B cell (primary cell): ENCODE results near the gene MSL3B.

ENCODE experiments used
- ATAC-seq: fragments of 200-7000 bp; cut with Tn5 transposase; one replicate; pipeline ENCODE4 v1.10.0; 2021; ENCODE audit warnings: low read depth, mild to moderate bottlenecking, moderate number of reproducible peaks, moderate library complexity
- CTCF ChIA-PET: fragments of 350-600 bp; sonication (Branson Sonifier 250); formaldehyde crosslinking; loops from one replicate; lab custom pipeline; 2021; ENCODE audit warnings: antibody characterized with exemption, inconsistent platforms; lab: Charles Lee
- POLR2A ChIA-PET: fragments of 350-600 bp; sonication (Branson Sonifier 250); formaldehyde crosslinking; loops from one replicate; lab custom pipeline; 2021; ENCODE audit warnings: antibody characterized with exemption; lab: Charles Lee
- DNase-seq: peaks from one replicate; pipeline ENCODE4 v3.0.0; 2013
- H2AFZ ChIP-seq: 2 replicates; pipeline ENCODE4 v1.6.1; 2012; ENCODE audit warnings: mild to moderate bottlenecking, low read depth, low read length; ENCODE audit not compliant: insufficient read depth, poor library complexity, severe bottlenecking
- H3K27ac ChIP-seq, 2 donors: 1 replicate in 1 of 2; 2 replicates in 1 of 2; pipeline ENCODE4 v1.5.1; 2012 to 2013; ENCODE audit warnings: low read length in 2 of 2, mild to moderate bottlenecking in 2 of 2, moderate library complexity in 1 of 2
- H3K27me3 ChIP-seq, 4 experiments: fragments of 200-600 bp in 1 of 4; sonication (generic) in 1 of 4; replicated peaks in 1 of 4; 1 replicate in 2 of 4; 2 replicates in 2 of 4; pipeline versions ENCODE4 v1.6.1 to v1.7.0; 2013 to 2016; ENCODE audit warnings: low read length in 3 of 4, mild to moderate bottlenecking in 2 of 4, mixed read lengths in 1 of 4, moderate library complexity in 1 of 4; ENCODE audit not compliant: insufficient read depth in 4 of 4, control insufficient read depth in 3 of 4; ENCODE audit errors: control extremely low read depth in 1 of 4
- H3K36me3 ChIP-seq, 2 experiments: replicated peaks in 1 of 2; 1 replicate in 1 of 2; 2 replicates in 1 of 2; pipeline versions ENCODE4 v1.6.1 to v1.7.1; 2013; ENCODE audit warnings: low read length in 1 of 2; ENCODE audit not compliant: insufficient read depth in 2 of 2, control insufficient read depth in 1 of 2; ENCODE audit errors: control extremely low read depth in 1 of 2, extremely low read depth in 1 of 2
- H3K4me1 ChIP-seq, 2 donors: fragments of 200-600 bp in 1 of 2; sonication (generic) in 1 of 2; 1 replicate in 1 of 2; 2 replicates in 1 of 2; pipeline versions ENCODE4 v1.5.1 to v1.6.1; 2013 to 2017; ENCODE audit warnings: low read length in 2 of 2; ENCODE audit not compliant: control insufficient read depth in 2 of 2, insufficient read depth in 2 of 2
- H3K4me2 ChIP-seq: replicated peaks from 2 replicates; pipeline ENCODE3; 2012; ENCODE audit warnings: mild to moderate bottlenecking, low read depth, low read length; ENCODE audit not compliant: poor library complexity, severe bottlenecking
- H3K4me3 ChIP-seq, 5 experiments: fragments of 200-600 bp in 1 of 5; sonication (generic) in 1 of 5; 1 replicate in 3 of 5; 2 replicates in 2 of 5; pipeline versions ENCODE4 v1.5.1 to v1.7.0; 2011 to 2016; ENCODE audit warnings: low read length in 4 of 5, mild to moderate bottlenecking in 4 of 5, low read depth in 2 of 5, control low read depth in 1 of 5, moderate library complexity in 1 of 5; ENCODE audit not compliant: insufficient read depth in 1 of 5; ENCODE audit errors: control extremely low read depth in 1 of 5, extremely low read depth in 1 of 5
- H3K79me2 ChIP-seq: fragments of 200-600 bp; sonication (generic); one replicate; pipeline ENCODE4 v1.6.0; 2016; ENCODE audit warnings: low read length; ENCODE audit not compliant: control insufficient read depth, insufficient read depth
- H3K9ac ChIP-seq: fragments of 200-600 bp; sonication (generic); 2 replicates; pipeline ENCODE4 v1.6.1; 2017; ENCODE audit warnings: mild to moderate bottlenecking, low read length, moderate library complexity
- H3K9me3 ChIP-seq, 3 donors: one replicate each; pipeline versions ENCODE4 v1.6.1 to v1.7.1; 2013; ENCODE audit warnings: low read length in 2 of 3; ENCODE audit not compliant: control insufficient read depth in 2 of 3, insufficient read depth in 1 of 3; ENCODE audit errors: control extremely low read depth in 1 of 3
- H4K20me1 ChIP-seq: 2 replicates; pipeline ENCODE4 v1.6.0; 2012; ENCODE audit warnings: mild to moderate bottlenecking, low read length; ENCODE audit not compliant: insufficient read depth, control insufficient read depth, poor library complexity, severe bottlenecking
- H3K27ac Mint-ChIP-seq: one replicate; pipeline ENCODE4 v1.8.0; 2021; ENCODE audit warnings: mixed read lengths
- H3K27me3 Mint-ChIP-seq: one replicate; pipeline ENCODE4 v1.8.0; 2021; ENCODE audit warnings: mixed read lengths
- H3K4me1 Mint-ChIP-seq: one replicate; pipeline ENCODE4 v1.8.0; 2021; ENCODE audit warnings: mixed read lengths
- H3K4me3 Mint-ChIP-seq: one replicate; pipeline ENCODE4 v1.8.0; 2021; ENCODE audit warnings: mixed read lengths
- H3K9me3 Mint-ChIP-seq: one replicate; pipeline ENCODE4 v1.8.0; 2022; ENCODE audit warnings: mixed read lengths; ENCODE audit not compliant: insufficient read depth
- CTCF ChIP-seq: fragments of 200-600 bp; IDR thresholded peaks from one replicate; pipeline ENCODE4 v1.8.0; 2022; ENCODE audit warnings: antibody characterized with exemption, mild to moderate bottlenecking
- EZH2 ChIP-seq: IDR thresholded peaks from 2 replicates; pipeline ENCODE4 v1.6.1; 2012; ENCODE audit warnings: borderline replicate concordance, low read depth, mild to moderate bottlenecking, moderate library complexity, low read length; ENCODE audit not compliant: insufficient read depth, poor library complexity, severe bottlenecking
- WGBS: methylation state at CpG from one replicate; pipeline ENCODE4 v1.1.5; 2013; ENCODE audit warnings: missing lambda C conversion rate; ENCODE audit not compliant: insufficient coverage; 5-methylcytosine and 5-hydroxymethylcytosine counted together
- intact Hi-C: fragments of 100-400 bp; cut with micrococcal nuclease; formaldehyde crosslinking; loops from one replicate; pipeline ENCODE4 v1.10.0; 2022

MSL3B gene

GRCh38 chr2:233837694-233838229 lies 30.4 kb downstream of the MSL3B start:
- ChIA-PET POLR2A (no interaction called here), CTCF (interaction anchor here (0.6 kb wide), 1 partner anchor 848 kb away, joined by 3 read pairs; no protein-coding TSS in a partner anchor)
- H3K27me3 ChIP-seq, result no peaks in the 10 kb centered on the region
- H3K4me3 ChIP-seq, result no peak overlapping the region
- H3K27ac ChIP-seq, result no peak overlapping the region
- H3K4me3 Mint-ChIP-seq, result no peak overlapping the region
- no peak for ATAC-seq
- H3K4me1 Mint-ChIP-seq, result no peaks in the 10 kb centered on the region
- WGBS, result 95% methylated on average over 3 of the region's 9 CpGs
- no peak overlapping the region for H2AFZ ChIP-seq
- no peak overlapping the region for H3K9ac ChIP-seq
- H3K4me2 ChIP-seq, result no peak overlapping the region
- no peaks in the 10 kb centered on the region for H3K9me3 Mint-ChIP-seq
- H3K4me1 ChIP-seq, result no peaks in the 10 kb centered on the region
- H3K27me3 Mint-ChIP-seq, result no peaks in the 10 kb centered on the region
- peaks cover 17% of the 10 kb centered on the region for H3K79me2 ChIP-seq
- no peak overlapping the region for H3K27ac Mint-ChIP-seq
- TF ChIP-seq CTCF (no peak), EZH2 (no peak)
- no peak for DNase-seq
- H3K9me3 ChIP-seq, result peaks cover 0 to 11% (median 0%) of the 10 kb centered on the region in 3 donors
- no peaks in the 10 kb centered on the region for H3K36me3 ChIP-seq
- H4K20me1 ChIP-seq, result no peaks in the 10 kb centered on the region
- intact Hi-C loops, result no loop called here

GRCh38 chr2:233836359-233836758 lies 31.8 kb downstream of the MSL3B start:
- no peak for TF ChIP-seq EZH2
- TF ChIP-seq CTCF, result no peak
- Histone ChIP-seq H3K79me2 (peaks cover 17% of the 10 kb centered on the region), H3K9ac (no peak overlapping the region), H3K4me1 (no peaks in the 10 kb centered on the region), H3K27me3 (no peaks in the 10 kb centered on the region), H3K9me3 (peaks cover 0 to 11% (median 0%) of the 10 kb centered on the region in 3 donors), H3K36me3 (no peaks in the 10 kb centered on the region), H2AFZ (no peak overlapping the region), H4K20me1 (no peaks in the 10 kb centered on the region), H3K4me3 (no peak overlapping the region), H3K4me2 (no peak overlapping the region), H3K27ac (no peak overlapping the region)
- no peak for ATAC-seq
- no peaks in the 10 kb centered on the region for H3K9me3 Mint-ChIP-seq
- peaks cover 1% of the 10 kb centered on the region for H3K4me1 Mint-ChIP-seq
- ChIA-PET CTCF (no interaction called here), POLR2A (interaction anchor here (0.7 kb wide), 1 partner anchor 1196 kb away, joined by 3 read pairs; no protein-coding TSS in a partner anchor)
- no peak overlapping the region for H3K4me3 Mint-ChIP-seq
- no peak for DNase-seq
- H3K27ac Mint-ChIP-seq, result no peak overlapping the region
- WGBS, result 100% methylated on average over 1 of the region's 7 CpGs
- H3K27me3 Mint-ChIP-seq, result no peaks in the 10 kb centered on the region
- intact Hi-C loops, result no loop called here
